Stimulated activated CD4-positive, alpha-beta T cell treated with anti-CD3 and anti-CD28 coated beads, Interleukin-1b, Interleukin-23, amount 100 ng/mL, for 48 hours (primary cell): ENCODE results near the gene FBXO48.

ENCODE experiments used
- DNase-seq: peaks from one replicate; pipeline ENCODE4 v3.0.0-alpha.2; 2020

The FBXO48 gene

DNA sequence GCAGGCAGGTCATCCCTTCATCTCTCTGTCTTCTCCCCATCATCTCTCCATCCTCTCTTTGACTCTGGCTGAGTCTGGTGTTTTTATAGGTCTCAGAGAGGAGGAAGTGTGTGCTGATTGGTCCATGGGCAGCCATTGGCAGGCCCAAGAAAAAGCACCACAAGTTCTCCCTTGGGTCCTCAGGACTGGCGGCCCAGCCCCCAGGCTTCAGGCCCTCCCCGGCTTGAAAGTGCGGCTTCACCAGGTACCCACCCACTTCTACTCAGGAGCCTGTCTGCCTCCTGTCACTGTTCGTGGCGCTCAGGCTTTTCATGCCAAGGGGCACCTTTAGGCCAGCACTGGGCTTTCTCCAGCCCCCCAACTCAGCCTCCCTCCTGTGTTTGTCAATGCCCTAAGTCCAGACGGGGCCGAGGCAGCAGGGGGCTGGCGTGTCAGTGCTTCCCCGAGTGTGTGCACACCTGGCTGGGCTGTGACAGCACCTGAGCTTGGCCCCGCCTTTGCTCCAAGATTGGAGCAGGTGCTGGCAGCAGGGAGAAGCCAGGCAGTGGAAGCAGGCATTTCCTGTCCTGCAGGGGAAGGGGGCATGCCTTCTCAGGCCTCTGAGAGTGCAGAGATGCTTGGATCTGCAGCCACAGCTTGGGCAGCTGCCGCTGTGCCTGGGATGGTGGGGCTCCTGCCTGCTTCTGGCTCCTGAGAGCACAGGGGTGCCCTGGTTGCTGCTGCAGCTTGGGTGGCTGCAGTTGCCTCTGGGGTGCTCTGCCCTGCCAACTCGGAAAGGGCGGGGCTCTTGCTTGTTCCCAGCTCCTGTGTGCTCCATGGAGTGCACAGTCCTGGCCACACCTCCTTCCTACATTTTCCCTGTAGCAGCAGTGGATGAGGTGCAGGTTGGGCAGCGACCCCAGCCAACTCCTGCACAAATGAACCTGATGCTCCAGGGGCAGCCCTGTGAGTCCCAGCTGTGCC is 34.1 kb downstream of the FBXO48 start:
- DNase-seq = no peak

- DNase-seq = no peak
Observed at GRCh38 chr2:68431316-68431972, 35.6 kb downstream of the FBXO48 start.

DNA sequence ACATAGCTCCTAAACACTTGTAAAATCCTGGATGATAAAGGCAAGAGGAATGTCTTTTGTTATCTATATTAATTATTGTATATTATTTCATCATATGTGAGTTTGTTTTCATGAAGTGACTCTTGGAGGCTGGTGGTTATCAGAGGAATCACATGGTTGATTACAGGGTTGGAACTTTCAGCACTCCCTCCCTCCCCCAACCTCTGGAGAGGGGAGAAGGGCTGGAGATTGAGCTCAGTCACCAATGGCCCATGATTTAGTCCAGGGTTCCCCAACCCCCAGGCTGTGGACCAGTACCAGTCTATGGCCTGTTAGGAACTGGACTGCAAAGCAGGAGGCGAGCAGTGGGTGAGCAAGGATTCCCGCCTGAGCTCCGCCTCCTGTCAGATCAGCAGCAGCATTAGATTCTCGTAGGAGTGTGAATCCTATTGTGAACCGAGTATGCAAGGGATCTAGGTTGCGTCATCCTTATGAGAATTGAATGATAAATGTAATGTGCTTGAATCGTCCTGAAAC is 37.7 kb downstream of the FBXO48 start:
- no peak for DNase-seq

DNA sequence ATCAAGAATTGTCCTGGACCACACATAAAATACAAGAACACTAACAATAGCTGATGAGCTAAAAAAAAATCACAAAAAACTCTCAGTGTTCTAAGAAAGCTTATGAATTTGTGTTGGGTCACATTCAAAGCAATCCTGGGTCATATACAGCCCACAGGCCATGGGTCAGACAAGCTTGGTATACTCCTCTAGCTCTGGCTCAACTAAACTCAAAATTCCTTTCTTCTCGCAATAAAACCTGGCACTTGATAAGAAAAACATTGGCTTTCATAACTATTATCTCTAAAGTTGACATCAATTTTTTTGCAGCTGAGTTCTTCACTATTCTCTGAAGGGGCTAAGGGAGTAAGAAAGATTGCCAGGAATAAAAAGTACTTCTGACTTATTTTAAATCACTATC is 38.3 kb downstream of the FBXO48 start:
- no peak for DNase-seq

DNA sequence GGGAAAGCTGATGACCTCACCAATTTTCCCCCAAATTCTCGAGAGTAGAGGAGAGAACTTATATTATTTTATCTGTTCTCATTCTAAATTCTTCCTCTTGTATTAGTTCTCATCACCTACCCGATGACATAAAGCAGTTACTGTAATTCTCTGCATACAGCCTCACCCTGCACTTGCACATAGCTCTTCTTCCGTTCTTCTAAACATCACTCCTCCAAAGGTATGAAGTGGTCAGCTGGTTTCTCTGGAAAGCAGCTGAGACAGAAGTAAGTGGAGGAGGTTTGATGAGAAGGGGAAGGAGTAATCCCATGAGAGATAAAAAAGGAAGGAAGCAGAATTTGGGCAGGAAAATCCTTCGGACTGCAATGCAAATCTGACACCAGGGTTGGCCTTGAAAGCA is 39.0 kb downstream of the FBXO48 start:
- DNase-seq = no peak

DNA sequence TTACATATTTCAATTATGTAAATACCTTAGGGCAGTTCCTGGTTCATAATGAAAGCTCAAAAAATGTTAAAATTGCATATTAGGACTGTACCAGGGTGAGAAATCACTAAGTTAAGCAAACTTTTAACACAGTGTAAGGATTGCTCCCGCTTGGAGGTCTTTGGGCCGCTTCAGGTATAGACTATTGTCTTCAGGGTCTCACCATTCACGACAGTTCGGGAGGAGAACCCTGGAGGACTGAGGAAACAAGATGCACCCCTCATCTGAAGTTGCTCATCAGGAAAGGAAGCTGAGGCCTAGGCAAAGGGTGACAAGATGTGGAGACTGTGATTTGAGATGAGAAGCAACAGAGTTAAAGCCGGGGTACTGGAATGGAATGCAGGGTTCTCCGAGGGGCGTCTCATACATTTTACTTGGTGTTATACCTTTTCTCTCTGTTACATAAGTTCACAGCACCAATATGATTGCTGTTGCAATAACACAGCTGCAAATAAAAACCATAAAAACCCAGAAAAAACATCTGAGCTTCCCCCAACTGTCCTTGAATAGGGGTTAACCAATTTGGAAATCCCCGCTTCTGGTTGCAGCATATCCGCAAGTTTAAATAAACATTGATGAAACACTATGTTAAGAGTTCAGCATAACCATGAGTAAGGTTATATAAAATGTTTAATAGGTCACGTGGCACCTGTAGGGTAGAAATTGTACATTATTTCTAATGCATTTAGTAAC is 40.1 kb downstream of the FBXO48 start:
- no peak for DNase-seq

GRCh38 chr2:68426446-68426845 is 40.6 kb downstream of the FBXO48 start:
- no peak for DNase-seq

DNA sequence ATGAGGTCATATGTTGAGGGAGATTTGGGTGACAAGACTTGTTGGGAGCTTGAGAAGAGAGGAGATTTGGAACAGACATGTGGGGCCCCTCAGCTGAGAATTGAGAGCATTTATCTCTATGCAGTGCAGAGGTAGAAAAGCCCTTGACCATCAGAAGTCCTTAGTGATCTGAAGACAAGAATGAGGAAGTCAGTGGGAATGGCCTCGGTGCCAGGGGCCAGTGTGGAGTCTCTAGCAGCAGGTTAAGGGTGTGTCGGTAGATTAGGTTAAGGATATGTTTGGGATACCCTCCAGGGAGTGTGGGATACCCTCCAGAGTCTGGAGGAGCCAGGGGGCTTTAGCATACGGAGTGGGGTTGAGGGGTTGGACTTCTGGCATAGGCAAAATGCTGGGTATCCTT is 41.6 kb downstream of the FBXO48 start:
- no peak for DNase-seq

- no peak for DNase-seq
Observed at GRCh38 chr2:68423966-68424650, 43.0 kb downstream of the FBXO48 start.

DNA sequence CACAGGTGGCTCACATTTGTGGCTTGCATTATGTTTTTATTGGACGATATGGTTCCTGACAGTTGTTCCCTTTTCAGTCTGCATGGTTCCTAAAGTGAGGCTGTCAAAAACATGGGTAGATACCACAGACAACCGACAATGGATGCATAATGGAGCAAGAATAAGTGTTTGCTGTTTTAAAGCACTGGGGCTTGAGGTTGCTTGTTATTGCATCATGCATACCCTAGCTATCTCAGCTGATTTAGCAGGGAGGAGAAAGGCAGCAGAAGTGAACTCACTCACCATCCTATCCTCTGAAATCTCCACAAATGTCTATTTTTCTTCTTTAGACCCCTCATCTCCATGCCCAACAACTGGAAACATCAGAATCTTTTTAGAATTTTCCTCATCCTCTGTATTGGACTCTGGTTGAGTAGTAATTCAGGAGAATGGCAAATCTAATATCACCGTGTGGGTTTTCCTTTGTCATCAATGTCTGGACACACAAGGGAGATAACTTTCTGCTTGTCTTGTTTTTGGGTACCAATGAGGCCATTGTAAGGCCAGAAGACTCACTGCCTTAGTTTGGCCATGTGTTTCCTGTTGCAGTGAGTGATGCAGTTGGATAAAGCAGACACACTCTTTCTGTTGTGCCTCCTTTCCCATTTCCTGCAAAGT is 46.7 kb downstream of the FBXO48 start:
- DNase-seq = no peak

DNA sequence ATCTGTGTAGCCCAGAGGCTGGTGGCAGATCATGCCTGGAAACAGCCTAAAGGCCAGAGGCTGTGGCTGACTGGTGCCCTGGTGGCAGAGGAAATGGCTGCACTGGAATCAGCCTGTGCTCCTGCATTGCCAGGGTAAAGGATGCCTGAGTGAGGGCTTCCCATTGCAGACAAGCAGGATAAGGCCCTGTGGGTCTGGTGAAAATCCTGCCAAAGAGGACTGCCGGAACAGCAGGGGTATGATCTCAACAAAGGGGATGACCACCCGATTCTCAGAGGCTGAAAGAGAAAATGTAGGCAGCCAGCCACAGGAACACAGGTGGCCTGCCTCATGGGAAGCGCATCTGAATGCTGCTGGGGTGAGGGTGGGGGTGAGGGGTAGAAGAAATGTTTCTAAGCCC is 48.2 kb downstream of the FBXO48 start:
- no peak for DNase-seq

- DNase-seq = no peak
Observed at GRCh38 chr2:68418419-68418818, 48.7 kb downstream of the FBXO48 start.

DNA sequence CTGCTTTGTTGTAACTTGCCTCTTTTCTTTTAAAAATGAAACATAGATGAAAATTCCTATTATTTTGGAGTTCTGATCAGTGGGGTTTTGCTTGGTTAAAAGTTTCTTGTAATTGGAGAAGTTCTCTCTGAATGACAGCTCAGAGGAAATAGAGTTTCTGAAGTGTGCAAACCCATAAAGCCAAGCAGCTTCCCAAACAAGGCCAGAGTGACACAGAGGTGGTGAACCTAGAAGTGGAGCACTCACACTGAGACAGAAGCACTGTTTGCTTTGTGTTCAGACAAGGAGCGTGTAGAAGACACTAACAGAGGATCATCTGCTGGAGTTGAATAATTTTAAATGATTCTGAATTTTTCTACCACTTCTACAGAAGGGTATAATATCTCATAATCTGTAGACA is 49.2 kb downstream of the FBXO48 start:
- no peak for DNase-seq

GRCh38 chr2:68416081-68416675 is 50.9 kb downstream of the FBXO48 start:
- DNase-seq = no peak

DNA sequence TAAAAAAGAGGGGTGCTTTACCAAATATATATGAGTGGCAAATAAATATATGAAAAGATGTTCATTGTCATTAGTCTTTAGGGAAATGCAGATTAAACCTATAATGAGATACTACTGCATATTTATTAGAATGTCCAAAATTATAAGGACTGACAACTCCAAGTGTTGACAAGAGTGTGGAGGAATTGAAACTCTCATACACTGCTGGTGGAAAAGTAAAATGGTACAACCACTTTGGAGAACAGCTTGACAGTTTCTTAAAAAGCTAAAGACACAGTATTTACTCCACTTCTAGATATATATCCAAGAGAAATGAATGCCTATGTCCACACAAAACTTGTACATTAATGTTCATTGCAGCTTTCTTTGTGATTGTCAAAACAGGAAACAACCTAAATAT is 51.6 kb downstream of the FBXO48 start:
- DNase-seq = no peak

DNA sequence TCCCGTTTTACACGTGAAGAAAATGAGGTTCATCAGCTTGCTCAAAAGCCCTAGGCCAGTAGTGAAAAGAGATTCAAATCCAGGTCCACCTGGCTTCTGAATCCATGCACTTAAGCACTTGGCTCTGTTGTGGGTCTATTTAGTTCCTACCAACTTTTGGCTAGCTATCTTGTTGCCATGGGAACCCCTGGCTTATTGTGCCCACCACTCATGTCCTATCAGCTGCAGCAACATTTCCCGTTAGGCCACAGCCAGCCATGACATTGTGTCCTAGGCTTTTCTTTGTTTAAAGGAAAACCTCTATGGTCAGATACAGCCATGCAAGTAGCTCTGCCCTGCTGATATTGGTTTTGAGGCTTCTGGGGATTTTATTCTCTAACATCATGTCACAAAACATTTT is 52.2 kb downstream of the FBXO48 start:
- no peak for DNase-seq

DNA sequence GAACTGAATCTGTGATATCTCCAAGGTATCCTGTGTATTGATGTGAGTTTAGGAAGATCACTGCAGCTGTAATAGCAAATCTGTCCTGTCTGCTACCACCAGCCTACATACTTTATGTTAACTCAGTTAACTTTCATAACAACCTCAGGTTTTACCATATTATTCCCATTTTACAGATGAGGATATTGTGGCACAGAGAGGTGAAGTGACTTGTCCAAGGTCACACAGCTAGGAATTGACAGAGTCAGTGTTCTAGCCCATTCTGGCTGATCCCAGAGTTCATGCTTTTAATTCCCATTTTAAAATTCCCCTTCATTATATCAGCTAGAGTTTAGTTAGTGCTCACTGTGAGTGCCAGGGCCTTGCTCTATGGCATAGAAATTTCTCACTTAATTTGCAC is 52.6 kb downstream of the FBXO48 start:
- no peak for DNase-seq

DNA sequence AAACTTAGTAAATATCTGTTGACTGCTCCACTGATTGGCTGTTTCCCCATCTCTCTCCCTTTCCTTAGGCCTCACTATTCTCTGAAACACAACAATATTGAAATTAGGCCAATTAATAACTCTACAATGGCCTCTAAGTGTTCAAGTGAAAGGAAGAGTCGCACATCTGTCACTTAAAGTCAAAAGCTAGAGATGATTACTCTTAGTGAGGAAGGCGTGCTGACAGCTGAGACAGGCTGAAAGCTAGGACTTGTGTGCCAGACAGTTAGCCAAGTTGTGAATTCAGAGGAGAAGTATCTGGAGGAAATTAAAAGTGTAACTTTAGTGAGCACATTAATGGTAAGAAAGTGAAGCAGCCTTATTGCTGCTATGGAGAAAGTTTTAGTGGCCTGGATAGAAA is 53.6 kb downstream of the FBXO48 start:
- no peak for DNase-seq

DNA sequence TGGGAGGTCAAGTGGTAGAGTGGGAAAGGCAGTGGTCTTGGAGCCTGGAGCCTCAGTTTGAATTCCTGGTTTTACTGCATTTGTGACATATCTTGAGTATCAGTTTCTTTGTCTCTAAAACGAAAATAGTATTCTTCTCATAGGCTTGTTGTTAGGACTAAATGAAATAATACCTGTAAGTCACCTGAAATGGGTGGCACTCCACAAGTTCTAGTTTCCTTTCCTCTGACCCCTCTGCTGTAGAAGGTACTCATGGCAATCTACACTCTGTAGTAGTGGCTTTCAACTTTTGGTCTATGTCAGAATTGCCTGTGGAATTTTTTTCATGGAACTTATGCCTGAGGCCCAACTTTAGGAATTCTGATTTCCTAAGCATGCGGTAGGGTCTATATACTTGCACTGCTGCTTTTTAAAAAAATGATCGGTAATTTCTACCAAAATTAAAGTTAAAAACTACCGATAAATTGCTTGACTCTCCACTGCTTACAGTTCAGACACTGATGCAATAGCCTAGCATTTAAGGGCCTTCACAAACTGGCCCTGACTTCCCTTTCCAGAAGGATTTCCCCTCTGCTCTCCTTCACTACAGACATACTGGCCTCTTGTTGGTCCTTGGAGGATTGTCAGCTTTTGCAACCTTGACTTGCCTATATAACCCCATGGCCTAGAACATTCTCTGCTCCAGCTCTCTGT is 54.8 kb downstream of the FBXO48 start:
- no peak for DNase-seq

- no peak for DNase-seq
Observed at GRCh38 chr2:68411397-68412126, 55.5 kb downstream of the FBXO48 start.
